Activated gamma-delta T cell treated with anti-CD3 and anti-CD28 coated beads, Interleukin-2, amount 50 U/mL, for 16 hours (primary cell): ENCODE results near the gene STK4.

Source experiments
- DNase-seq: peaks from one replicate; pipeline ENCODE4 v3.0.0-alpha.2; 2020; ENCODE audit warnings: low read depth

Gene STK4

DNA sequence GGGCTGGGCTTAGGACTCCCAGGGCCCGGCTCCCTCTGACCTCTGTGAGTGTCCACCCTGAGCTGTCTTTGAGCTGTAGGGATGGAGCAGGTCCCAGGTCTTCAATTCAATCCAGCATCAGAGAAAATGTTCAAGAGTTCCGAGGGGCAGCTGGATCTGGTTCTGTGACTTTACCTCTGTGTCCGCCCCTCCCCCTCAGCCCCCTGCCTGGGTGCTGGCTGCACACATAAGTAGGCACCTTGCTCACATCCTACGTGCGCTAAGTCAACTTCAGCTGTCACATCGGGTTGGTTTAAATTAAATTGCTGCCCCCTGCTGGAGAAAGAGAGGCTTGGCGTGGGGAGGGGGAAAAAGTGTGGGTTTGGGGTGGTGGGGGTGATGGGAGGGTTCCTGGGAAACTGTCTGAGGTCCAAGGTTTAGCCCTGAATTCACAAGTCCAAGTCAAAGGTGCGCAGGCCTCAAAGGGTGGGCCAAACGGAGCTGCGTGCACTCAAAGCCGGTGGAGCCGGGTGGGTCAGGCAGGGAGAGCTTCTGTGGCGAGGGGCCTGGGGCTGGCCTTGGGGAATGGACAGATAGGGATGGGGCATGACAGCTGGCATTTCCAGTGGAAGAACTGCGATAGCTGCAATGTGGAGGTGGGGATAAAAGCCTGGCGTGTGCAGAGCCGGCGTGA lies 145.6 kb downstream of the STK4 start:
- no peak for DNase-seq

GRCh38 chr20:45112754-45113153 lies 146.4 kb downstream of the STK4 start:
- no peak for DNase-seq

DNA sequence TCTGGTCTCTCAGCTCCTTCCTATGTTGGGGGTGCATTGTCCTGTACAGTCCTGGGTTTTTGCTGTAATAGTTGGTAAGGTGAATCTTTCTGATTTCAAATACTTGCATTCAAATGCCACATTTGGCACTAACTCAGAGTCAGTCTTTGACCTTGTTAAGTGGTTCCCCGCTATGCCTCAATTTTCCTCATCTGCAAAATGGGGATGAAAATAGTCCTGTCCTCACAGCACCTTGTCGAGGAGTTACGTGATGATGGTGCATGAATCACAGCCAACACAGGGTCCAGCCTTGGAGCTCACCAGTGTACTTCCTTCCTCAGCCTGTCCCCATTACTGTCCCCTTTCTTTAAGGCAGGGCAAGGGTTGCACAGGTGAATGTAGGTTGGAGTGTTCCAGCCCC lies 147.6 kb downstream of the STK4 start:
- DNase-seq, result no peak

DNA sequence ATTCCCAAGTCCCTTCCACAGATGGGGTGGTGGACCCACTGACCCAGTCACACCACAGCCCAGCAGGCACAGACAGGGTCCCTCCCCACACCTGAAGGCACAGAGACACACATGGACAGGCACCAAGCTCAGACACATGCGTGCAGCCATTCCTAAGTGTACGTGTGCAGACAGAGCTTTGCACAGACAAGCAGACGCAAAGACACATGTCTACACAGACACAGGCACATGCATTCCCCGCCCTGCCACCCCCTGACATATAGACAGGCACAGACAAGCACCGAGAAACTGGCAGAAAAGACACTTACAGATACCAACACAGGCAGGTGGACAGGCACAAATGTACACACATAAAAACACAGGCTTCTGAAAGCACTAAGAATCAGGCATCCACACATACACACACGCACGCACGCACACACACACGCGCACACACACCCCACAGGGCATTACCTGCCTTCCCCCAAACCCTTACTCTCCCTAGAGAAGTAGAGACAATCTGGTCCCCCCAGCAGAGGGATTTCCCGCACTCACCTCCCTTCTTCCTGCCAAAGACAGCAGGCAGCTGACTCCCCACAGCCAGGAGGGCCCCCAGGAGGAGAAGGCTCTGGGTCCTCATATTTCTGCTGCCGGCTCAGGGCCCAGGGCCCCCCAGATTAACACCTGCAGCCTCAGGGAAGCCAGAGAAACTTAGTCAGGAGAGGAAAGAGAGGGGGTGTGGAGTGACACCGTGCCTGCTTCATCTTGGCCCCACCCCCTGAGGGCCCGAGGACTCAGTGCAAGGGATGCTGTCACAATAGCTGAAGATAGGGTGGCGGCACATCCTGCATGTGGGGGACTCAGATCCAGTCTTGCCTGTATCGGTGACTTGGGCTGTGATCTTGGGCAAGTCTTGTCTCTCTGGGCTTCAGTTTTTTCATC lies 148.4 kb downstream of the STK4 start, which contains the start of gene WFDC5:
Gene WFDC5 (minus strand): TSS at position 710 of the 921 bp plus-strand sequence. CDS start 91 bp downstream, at position 619.
- DNase-seq, result no peak

DNA sequence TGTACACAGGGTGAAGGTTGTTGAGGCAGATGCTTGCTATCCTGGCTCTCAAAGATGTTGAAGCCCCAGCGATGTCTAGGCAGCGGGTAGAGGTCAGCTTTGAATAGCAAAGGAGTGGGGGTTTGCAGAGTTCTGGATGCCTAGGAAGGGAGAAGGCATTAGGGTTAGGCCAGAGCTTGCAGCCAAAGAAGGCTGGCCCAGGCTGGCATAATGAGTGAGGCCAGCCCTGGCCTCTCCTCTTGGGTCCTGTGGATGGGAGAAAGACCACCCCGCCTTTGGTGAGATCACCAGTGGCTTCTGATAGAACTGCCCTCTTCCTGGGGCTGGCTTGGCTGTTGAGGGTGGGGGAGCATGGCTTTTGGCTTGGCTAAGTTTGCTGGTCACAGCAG lies 149.1 kb downstream of the STK4 start:
- DNase-seq, result no peak

GRCh38 chr20:45115829-45116228 lies 149.5 kb downstream of the STK4 start:
- no peak for DNase-seq

DNA sequence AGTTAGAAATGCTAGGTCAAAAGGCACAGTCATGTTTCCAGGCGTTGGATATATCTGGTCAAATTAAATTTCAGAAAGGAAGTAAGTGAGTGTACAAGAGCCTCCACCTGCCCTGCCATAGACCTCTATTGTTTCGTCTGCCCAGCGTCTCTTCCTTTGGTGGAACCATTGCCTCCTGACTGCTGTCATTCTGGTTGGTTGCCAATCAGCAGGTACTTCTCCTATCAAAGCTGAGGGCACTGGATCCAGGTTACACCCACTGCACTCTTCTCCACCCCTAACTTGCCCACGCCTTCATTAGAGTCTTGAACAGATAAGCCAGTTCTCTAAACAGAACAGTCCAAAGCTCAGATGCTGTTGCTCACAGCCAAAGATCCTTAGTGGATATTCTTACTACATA lies 151.3 kb downstream of the STK4 start:
- DNase-seq, result no peak

GRCh38 chr20:45118028-45118427 lies 151.7 kb downstream of the STK4 start:
- DNase-seq, result no peak

- no peak for DNase-seq
These were observed 153.4 kb downstream of the STK4 start for GRCh38 chr20:45119556-45120266.

GRCh38 chr20:45121388-45121787 lies 155.1 kb downstream of the STK4 start:
- no peak for DNase-seq

DNA sequence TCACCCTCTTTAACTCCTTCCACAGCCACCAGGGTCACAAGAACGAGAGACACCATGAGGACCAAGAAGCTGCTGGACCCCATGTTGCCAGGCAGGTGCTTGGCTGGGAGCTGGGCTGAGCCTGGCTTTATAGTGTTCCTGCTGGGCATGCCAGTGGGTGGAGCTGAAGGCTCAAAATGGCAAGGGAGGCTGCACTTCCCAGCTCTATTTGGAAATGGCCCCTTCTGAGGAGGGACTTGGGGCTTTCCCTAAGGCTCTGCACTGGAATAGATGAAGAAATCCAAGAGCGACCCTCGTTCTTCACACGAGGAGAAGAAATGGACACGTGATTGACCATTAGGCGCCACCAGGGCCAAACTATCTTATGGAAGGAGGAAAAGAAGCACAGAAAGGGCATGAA lies 158.1 kb downstream of the STK4 start, which contains the start of gene WFDC12:
Gene WFDC12 (minus strand): TSS at position 101 of the 400 bp plus-strand sequence. CDS start 18 bp downstream, at position 83.
- no peak for DNase-seq

- no peak for DNase-seq
These were observed 161.8 kb downstream of the STK4 start for GRCh38 chr20:45128099-45128498.
